GM23338 (cell line): ENCODE data around the gene PFKM. TPM values are rescaled to one million over a fixed set of nuclear protein-coding genes. Genes with fewer than 3 reads are reported as not detected.

Experiments
- ATAC-seq: fragments of 200-7000 bp; cut with Tn5 transposase; 3 replicates; pipeline ENCODE4 v1.9.1; 2020
- DNase-seq: peaks from one replicate; pipeline ENCODE4 v3.0.0-alpha.2; 2015; ENCODE audit warnings: low spot score
- H2AFZ ChIP-seq: fragments of 200-600 bp; sonication (generic); 2 replicates; pipeline ENCODE4 v1.8.0; 2016; ENCODE audit warnings: antibody characterized with exemption, mild to moderate bottlenecking, moderate library complexity
- H3F3A ChIP-seq: fragments of 200-600 bp; sonication (generic); replicated peaks from 2 replicates; pipeline ENCODE4 v1.8.0; 2017; ENCODE audit warnings: antibody characterized with exemption, mixed run types, low read depth
- H3K27ac ChIP-seq: fragments of 200-600 bp; sonication (generic); 2 replicates; pipeline ENCODE4 v1.6.1; 2016; ENCODE audit warnings: low read depth
- H3K27me3 ChIP-seq: fragments of 200-600 bp; sonication (generic); 2 replicates; pipeline ENCODE4 v1.8.0; 2016; ENCODE audit warnings: mild to moderate bottlenecking, mixed run types, moderate library complexity; ENCODE audit not compliant: insufficient read depth
- H3K36me3 ChIP-seq: fragments of 200-600 bp; sonication (generic); 2 replicates; pipeline ENCODE4 v1.8.0; 2016; ENCODE audit warnings: mild to moderate bottlenecking; ENCODE audit not compliant: insufficient read depth
- H3K4me1 ChIP-seq: fragments of 200-600 bp; sonication (generic); 2 replicates; pipeline ENCODE4 v1.8.0; 2016; ENCODE audit warnings: mild to moderate bottlenecking, moderate library complexity; ENCODE audit not compliant: insufficient read depth
- H3K4me2 ChIP-seq: fragments of 200-600 bp; sonication (generic); 2 replicates; pipeline ENCODE4 v1.7.1; 2017; ENCODE audit warnings: mixed run types
- H3K4me3 ChIP-seq: fragments of 200-600 bp; sonication (generic); 2 replicates; pipeline ENCODE4 v1.6.1; 2016; ENCODE audit warnings: mixed run types
- H3K79me2 ChIP-seq: fragments of 200-600 bp; sonication (generic); replicated peaks from 2 replicates; pipeline ENCODE4 v1.8.0; 2017; ENCODE audit warnings: mild to moderate bottlenecking; ENCODE audit not compliant: insufficient read depth
- H3K9me2 ChIP-seq: fragments of 200-600 bp; sonication (generic); 2 replicates; pipeline ENCODE4 v1.8.0; 2017; ENCODE audit not compliant: insufficient read depth
- H4K20me1 ChIP-seq: fragments of 200-600 bp; sonication (generic); replicated peaks from 2 replicates; pipeline ENCODE4 v1.8.0; 2017; ENCODE audit warnings: mild to moderate bottlenecking; ENCODE audit not compliant: insufficient read depth
- H3K27ac Mint-ChIP-seq: 2 replicates; pipeline ENCODE4 v1.8.0; 2020; ENCODE audit warnings: inconsistent platforms, mild to moderate bottlenecking, moderate library complexity, mixed read lengths
- H3K27me3 Mint-ChIP-seq: 3 replicates; pipeline ENCODE4 v1.8.0; 2022; ENCODE audit warnings: low read depth, mild to moderate bottlenecking, moderate library complexity, mixed read lengths, inconsistent platforms; ENCODE audit not compliant: insufficient read depth, poor library complexity
- H3K36me3 Mint-ChIP-seq: 3 replicates; pipeline ENCODE4 v1.8.0; 2021; ENCODE audit warnings: low read depth, mild to moderate bottlenecking, inconsistent platforms, moderate library complexity, mixed read lengths
- H3K4me1 Mint-ChIP-seq: 3 replicates; pipeline ENCODE4 v1.8.0; 2020; ENCODE audit warnings: mild to moderate bottlenecking, inconsistent platforms, mixed read lengths
- H3K4me3 Mint-ChIP-seq: 3 replicates; pipeline ENCODE4 v1.8.0; 2021; ENCODE audit warnings: moderate library complexity, mild to moderate bottlenecking, inconsistent platforms, mixed read lengths
- H3K9me3 Mint-ChIP-seq: 3 replicates; pipeline ENCODE4 v1.8.0; 2020; ENCODE audit warnings: moderate library complexity, mild to moderate bottlenecking, inconsistent platforms, mixed read lengths
- CREB1 ChIP-seq: fragments of 250-450 bp; sonication (Bioruptor Pico); IDR thresholded peaks from 2 replicates; pipeline ENCODE4 v1.5.0; 2020; ENCODE audit warnings: low read depth, mild to moderate bottlenecking, moderate library complexity
- EZH2 ChIP-seq: fragments of 200-600 bp; sonication (generic); IDR thresholded peaks from one replicate; pipeline ENCODE4 v1.8.0; 2017; ENCODE audit warnings: antibody characterized with exemption, mild to moderate bottlenecking, low read depth; ENCODE audit not compliant: unreplicated experiment
- EZH2phosphoT487 ChIP-seq: fragments of 200-600 bp; sonication (generic); IDR thresholded peaks from one replicate; pipeline ENCODE4 v1.8.1; 2018; ENCODE audit warnings: antibody characterized with exemption; ENCODE audit not compliant: unreplicated experiment
- JUNB ChIP-seq: IDR thresholded peaks from one replicate; pipeline ENCODE4 v1.6.1; 2016; ENCODE audit warnings: antibody characterized with exemption; ENCODE audit not compliant: unreplicated experiment
- NANOG ChIP-seq: IDR thresholded peaks from 2 replicates; pipeline ENCODE4 v1.6.1; 2016; ENCODE audit warnings: antibody characterized with exemption, borderline replicate concordance
- POLR2AphosphoS5 ChIP-seq: IDR thresholded peaks from 2 replicates; pipeline ENCODE4 v1.6.1; 2016; ENCODE audit warnings: antibody characterized with exemption, low read depth
- REST ChIP-seq: IDR thresholded peaks from one replicate; pipeline ENCODE4 v1.6.1; 2018; ENCODE audit warnings: antibody characterized with exemption; ENCODE audit not compliant: unreplicated experiment
- STAT1 ChIP-seq: IDR thresholded peaks from one replicate; pipeline ENCODE4 v1.6.1; 2016; ENCODE audit warnings: antibody characterized with exemption; ENCODE audit not compliant: unreplicated experiment
- ZNF114 ChIP-seq: fragments of 250-450 bp; sonication (Bioruptor Pico); IDR thresholded peaks from 2 replicates; pipeline ENCODE4 v1.5.0; 2020; ENCODE audit warnings: mild to moderate bottlenecking, moderate library complexity
- ZNF331 ChIP-seq: fragments of 250-450 bp; sonication (Bioruptor Pico); IDR thresholded peaks from 2 replicates; pipeline ENCODE4 v1.5.0; 2020; ENCODE audit warnings: low read depth, mild to moderate bottlenecking, moderate library complexity
- ZNF462 ChIP-seq: fragments of 250-450 bp; sonication (Bioruptor Pico); IDR thresholded peaks from 2 replicates; pipeline ENCODE4 v1.5.0; 2020; ENCODE audit warnings: mild to moderate bottlenecking, moderate library complexity
- polyA plus RNA-seq: library from polyadenylated mRNA; unstranded; fragments of >200 nt; fragmentation: Nextera tagmentation; extraction: Ambion mirVana; gene quantifications from 2 replicates; pipeline ENCODE4 v1.2.1, GENCODE V29; 2016
- total RNA-seq: library from RNA; depleted of rRNA; stranded (reverse); fragments of >200 nt; shearing (Covaris generic); gene quantifications from 2 replicates; pipeline ENCODE4 v1.2.3, GENCODE V29; 2014
- TF ChIP-seq, protein P1 (sequence below): IDR thresholded peaks from 2 replicates; pipeline ENCODE4 v1.6.1; 2016; ENCODE audit warnings: antibody characterized with exemption
- TF ChIP-seq, protein P2 (sequence below), 2 experiments: fragments of 200-600 bp in 1 of 2; sonication (generic) in 1 of 2; conservative IDR thresholded peaks; 2 replicates each; pipeline versions ENCODE4 v1.5.1 to v1.6.1; 2016 to 2017; ENCODE audit warnings: antibody characterized with exemption in 2 of 2, low read depth in 2 of 2, mild to moderate bottlenecking in 2 of 2, moderate library complexity in 1 of 2

Gene PFKM
- total and polyA plus RNA-seq, 2 experiments from 2014 or later, result 47.2 to 82.5 TPM

- Histone ChIP-seq H3K27me3 (peaks cover 72% of the 10 kb centered on the region), H3K79me2 (no peaks in the 10 kb centered on the region), H2AFZ (peak overlapping the region; percentile 92), H4K20me1 (no peaks in the 10 kb centered on the region), H3K27ac (no peak overlapping the region), H3K36me3 (no peaks in the 10 kb centered on the region), H3K4me3 (peak overlapping the region; percentile 81), H3K9me2 (no peaks in the 10 kb centered on the region), H3F3A (peaks cover 3% of the 10 kb centered on the region; the same call in 1 of the 2 replicates), H3K4me2 (peak overlapping the region; percentile 87), H3K4me1 (peaks cover 23% of the 10 kb centered on the region)
- ATAC-seq (peak; percentile 2; the same call in 2 of the 3 replicates), DNase-seq (peak; percentile 34)
- Mint-ChIP-seq H3K36me3 (no peaks in the 10 kb centered on the region), H3K4me3 (peak overlapping the region; percentile 81), H3K27ac (no peak overlapping the region), H3K9me3 (no peaks in the 10 kb centered on the region), H3K4me1 (peaks cover 27% of the 10 kb centered on the region), H3K27me3 (peaks cover 52% of the 10 kb centered on the region)
- TF ChIP-seq EZH2, result no peak
- TF ChIP-seq JUNB, result no peak
- TF ChIP-seq ZNF331, result no peak
- no peak for TF ChIP-seq REST
- TF ChIP-seq CREB1 (CRISPR knock-in tag), result no peak
- TF ChIP-seq, protein P1, sequence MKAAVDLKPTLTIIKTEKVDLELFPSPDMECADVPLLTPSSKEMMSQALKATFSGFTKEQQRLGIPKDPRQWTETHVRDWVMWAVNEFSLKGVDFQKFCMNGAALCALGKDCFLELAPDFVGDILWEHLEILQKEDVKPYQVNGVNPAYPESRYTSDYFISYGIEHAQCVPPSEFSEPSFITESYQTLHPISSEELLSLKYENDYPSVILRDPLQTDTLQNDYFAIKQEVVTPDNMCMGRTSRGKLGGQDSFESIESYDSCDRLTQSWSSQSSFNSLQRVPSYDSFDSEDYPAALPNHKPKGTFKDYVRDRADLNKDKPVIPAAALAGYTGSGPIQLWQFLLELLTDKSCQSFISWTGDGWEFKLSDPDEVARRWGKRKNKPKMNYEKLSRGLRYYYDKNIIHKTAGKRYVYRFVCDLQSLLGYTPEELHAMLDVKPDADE, result no peak
- TF ChIP-seq, protein P2, sequence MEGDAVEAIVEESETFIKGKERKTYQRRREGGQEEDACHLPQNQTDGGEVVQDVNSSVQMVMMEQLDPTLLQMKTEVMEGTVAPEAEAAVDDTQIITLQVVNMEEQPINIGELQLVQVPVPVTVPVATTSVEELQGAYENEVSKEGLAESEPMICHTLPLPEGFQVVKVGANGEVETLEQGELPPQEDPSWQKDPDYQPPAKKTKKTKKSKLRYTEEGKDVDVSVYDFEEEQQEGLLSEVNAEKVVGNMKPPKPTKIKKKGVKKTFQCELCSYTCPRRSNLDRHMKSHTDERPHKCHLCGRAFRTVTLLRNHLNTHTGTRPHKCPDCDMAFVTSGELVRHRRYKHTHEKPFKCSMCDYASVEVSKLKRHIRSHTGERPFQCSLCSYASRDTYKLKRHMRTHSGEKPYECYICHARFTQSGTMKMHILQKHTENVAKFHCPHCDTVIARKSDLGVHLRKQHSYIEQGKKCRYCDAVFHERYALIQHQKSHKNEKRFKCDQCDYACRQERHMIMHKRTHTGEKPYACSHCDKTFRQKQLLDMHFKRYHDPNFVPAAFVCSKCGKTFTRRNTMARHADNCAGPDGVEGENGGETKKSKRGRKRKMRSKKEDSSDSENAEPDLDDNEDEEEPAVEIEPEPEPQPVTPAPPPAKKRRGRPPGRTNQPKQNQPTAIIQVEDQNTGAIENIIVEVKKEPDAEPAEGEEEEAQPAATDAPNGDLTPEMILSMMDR (conservative IDR thresholded peaks at IDR 0.05; ENCODE audit: low read depth in 2 of 2), result no peak
- no peak for TF ChIP-seq POLR2AphosphoS5
- no peak for TF ChIP-seq NANOG
- TF ChIP-seq EZH2phosphoT487, result no peak
- no peak for TF ChIP-seq ZNF114 (CRISPR knock-in tag)
- TF ChIP-seq ZNF462 (CRISPR knock-in tag), result no peak
- TF ChIP-seq STAT1, result no peak
These were observed 65.4 kb downstream of the PFKM start for GRCh38 chr12:48184549-48184922.
